Stimulated activated CD4-positive, alpha-beta T cell treated with anti-CD3 and anti-CD28 coated beads, Interleukin-12 subunit alpha, Interleukin-12 subunit beta, amount 100 ng/mL, for 4 hours (primary cell): ENCODE measurements around the gene HUNK.
"Not testable (repeated sequence)": the region's sequence is repeated elsewhere in the genome, so short reads cannot be mapped to it uniquely, and the experiment has no call there.

Experiments used
- DNase-seq: peaks from one replicate; pipeline ENCODE4 v3.0.0-alpha.2; 2020

Gene HUNK

DNA sequence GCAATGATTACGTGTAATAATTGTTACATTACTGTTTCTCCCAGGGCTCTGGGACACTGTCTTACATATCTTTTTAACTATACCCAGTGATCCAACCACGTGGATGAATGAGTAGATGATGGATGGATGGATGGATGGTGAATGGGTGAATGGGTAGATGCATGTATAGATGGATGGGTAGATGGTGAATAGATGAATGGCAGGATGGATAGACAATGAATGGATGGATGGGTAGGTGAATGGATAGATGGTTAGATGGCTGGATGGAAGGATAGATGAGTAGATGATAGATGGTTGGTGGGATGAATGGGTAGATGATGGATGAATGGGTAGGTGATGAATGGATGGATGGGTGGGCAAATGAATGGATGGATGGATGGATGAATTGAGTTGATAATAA is 135.9 kb downstream of the HUNK start:
- DNase-seq = no peak

DNA sequence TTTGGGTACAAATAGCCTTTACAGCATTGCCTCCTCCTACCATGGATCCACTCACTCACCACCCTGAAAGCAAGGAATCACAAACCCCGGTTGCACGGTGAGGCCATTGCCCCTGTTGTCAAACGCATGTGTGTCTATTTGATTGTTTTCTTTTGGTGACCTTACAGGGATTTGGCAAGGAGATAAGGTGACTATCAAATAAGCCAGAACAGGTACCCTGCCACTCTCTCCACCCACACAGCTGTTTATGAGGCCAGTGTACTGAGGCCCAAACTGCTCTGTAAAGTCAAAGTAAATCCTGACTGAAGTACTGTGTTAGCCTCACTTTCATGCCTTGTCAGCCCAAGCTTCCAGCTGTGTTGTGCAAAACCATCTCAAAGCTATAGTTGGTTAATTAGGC is 136.4 kb downstream of the HUNK start:
- DNase-seq = no peak

- no peak for DNase-seq
These were observed 142.8 kb downstream of the HUNK start for GRCh38 chr21:32015461-32016139.

- DNase-seq = no peak
These were observed 145.6 kb downstream of the HUNK start for GRCh38 chr21:32018381-32018780.

GRCh38 chr21:32020564-32020963 is 147.7 kb downstream of the HUNK start:
- DNase-seq = no peak

DNA sequence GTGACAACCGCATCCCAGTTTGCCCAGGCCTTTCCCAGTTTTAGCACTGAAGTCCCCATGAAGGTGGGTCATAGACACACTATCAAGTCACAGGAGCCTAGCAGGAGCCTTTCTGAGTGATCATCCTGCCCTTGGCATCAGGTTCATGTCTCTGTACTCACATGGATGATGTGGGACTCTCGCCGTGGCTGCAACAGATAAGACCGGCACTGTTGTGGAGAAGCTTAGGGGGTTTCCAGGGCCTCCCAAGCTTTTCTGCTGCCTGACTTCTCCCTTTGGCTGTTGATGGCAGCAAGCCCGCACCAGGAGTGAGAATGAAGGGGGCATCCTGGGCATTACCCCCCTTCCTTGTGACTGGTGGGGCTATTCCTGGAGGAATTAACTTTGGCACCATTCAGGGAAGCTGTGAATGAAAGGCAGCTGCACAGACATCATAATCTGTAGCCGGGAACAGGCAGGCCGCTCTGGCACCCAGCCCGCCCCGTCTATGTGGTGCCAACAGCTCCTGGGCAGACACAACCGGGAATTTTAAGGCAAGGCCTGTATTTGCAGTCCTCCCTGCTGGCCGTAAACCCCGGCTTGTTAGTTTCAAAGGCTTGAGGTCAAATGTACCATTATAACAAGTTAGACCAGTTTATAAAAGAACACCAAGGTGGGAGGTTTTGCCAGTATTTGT is 148.6 kb downstream of the HUNK start:
- DNase-seq = no peak

DNA sequence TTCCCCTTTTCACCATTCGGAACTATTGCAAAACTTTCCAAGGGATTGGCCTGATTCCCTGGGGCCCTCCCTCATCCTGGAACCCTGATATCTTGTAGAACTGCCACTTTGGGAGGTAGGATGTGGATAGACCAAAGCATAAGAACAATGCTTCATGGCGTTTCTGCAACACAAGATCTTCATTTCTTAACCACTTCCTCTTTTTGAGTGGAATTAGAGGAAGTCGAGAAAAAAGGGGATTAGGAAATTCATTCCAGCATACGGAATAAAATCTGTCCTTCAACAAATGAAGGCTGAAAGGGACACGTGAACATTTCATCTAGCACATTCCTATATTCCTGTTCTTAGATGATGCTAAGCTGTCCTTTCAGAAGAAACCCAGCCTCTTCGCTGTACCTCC is 149.3 kb downstream of the HUNK start:
- no peak for DNase-seq

GRCh38 chr21:32030146-32030652 is 157.4 kb downstream of the HUNK start:
- no peak for DNase-seq

- DNase-seq = no peak
These were observed 162.0 kb downstream of the HUNK start for GRCh38 chr21:32034850-32035249.

GRCh38 chr21:32035617-32036016 is 162.8 kb downstream of the HUNK start:
- no peak for DNase-seq

GRCh38 chr21:32036756-32037155 is 163.9 kb downstream of the HUNK start:
- DNase-seq = no peak

DNA sequence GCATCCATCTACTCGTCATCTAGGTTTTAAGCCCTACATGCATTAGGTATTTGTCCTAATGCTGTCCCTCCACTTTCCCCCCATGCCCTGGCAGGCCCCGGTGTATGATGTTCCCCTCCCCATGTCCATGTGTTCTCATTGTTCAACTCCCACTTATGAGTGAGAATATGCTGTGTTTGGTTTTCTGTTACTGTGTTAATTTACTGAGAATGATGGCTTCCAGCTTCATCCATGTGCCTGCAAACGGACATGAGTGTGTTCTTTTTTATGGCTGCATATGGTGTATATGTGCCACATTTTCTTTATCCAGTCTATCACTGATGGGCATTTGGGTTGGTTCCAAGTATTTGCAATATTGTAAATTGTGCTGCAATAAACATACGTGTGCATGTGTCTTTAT is 165.9 kb downstream of the HUNK start:
- not testable (repeated sequence) for DNase-seq

DNA sequence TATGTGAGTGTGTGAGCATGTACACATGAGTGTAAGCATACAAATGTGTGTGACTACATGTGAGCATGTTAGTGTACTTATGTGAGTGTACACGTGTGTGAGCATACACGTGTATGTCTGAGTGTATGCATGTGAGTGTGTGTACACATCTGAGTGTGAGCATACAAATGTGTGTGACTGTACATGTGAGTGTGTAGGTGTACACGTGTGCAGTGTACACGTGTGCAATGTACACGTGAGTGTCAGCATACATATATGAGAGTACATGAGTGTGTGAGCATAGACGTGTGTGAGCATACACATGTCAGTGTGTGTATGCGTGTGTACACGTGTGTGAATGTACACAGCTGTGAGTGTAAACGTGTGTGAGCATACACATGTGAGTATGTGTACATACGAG is 170.6 kb downstream of the HUNK start:
- DNase-seq = no peak

DNA sequence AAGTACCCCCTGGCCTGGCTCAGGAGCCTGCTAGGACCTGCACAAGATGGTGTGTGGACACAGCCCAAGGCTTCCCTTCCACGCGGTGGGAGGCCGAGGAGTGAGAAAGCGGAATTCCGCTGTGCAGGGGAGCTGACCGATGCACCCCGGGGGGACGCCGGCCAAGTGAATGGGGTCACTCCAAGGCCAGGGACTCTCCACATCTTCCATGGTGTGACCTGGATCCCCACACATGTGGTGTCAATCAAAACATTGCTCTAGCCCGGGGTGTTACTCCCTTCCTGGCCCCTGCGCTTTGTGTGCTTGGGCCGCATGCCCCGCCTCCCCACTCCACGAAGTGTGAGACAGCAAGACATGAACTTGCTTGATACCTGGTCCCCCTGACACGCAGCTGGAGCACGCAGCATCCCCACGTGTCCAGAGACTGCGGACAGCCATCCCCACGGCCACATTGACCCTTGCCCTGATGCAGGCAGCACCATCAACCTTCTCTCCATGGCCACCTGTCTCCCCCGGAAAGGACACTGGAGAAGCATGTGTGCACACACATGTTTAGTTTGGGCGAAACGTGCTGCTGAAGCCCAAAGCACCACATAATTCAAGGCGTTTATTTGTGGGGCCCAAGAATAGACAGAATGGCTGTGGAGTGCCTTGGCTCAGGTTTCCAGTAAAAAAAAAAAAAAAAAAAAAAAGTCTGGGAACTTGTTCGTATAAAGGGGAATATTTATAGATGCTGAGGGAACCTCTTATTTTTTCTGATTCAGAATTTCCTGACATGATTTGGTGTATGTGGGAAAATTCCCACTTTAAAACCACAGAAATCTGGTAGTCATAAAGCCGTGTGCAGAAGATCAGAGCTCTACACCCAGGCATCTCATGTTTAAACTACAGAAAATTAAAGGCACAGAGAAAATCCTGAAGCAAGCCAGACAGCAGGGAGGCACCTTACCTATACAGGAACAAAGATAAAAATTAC is 171.7 kb downstream of the HUNK start:
- no peak for DNase-seq

DNA sequence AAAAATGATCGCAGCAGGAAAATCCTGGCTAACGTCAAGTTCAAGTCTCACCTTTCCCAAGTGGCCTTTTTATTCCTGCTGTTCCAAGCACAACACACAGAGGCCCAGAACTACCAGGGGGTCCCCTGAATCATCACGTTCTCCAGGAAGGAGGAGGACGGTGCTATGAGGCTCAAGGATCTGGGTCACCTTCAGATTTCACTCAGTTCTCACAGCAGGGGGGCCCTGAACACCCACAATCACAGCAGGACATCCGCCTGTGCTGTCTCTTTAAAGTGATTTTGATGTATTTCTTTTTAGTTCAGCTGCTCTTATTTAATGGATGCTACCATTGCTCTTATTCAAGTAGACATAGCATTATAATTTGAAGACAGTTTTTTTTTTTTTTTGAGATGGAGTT is 173.4 kb downstream of the HUNK start:
- DNase-seq = no peak

GRCh38 chr21:32048353-32048752 is 175.5 kb downstream of the HUNK start:
- DNase-seq = no peak
